Measurements from ENCODE around the gene LCE6A.

LCE6A gene

DNA sequence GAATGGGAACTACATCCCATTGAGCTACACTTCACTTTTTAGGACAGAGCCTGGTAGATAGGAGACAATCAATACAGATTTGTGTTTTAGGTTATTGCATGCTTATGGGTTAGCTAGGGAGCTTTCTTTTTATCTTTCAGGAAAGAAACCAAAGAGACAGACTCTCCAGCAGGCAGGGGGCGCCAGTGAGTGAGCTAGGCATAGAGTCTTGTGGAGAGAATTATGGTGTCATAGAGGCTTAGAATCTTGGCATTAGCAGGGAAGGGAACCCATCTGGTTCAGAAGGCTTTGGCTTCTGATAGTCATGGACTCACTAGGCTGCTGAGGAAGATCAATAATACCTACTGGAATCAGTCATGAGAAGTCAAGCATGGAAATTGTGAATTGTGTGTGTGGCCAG, 35.4 kb downstream of the LCE6A start, which contains the start of gene SMCP:
Gene SMCP (plus strand): TSS at position 281 of the 400 bp plus-strand sequence. CDS start 6,101 bp downstream, outside the sequence.
- peak; percentile 72 for DNase-seq

- no peak for DNase-seq
These were observed 37.0 kb downstream of the LCE6A start for GRCh38 chr1:152879559-152880198.

GRCh38 chr1:152880316-152880715, 37.7 kb downstream of the LCE6A start:
- DNase-seq: no peak

DNA sequence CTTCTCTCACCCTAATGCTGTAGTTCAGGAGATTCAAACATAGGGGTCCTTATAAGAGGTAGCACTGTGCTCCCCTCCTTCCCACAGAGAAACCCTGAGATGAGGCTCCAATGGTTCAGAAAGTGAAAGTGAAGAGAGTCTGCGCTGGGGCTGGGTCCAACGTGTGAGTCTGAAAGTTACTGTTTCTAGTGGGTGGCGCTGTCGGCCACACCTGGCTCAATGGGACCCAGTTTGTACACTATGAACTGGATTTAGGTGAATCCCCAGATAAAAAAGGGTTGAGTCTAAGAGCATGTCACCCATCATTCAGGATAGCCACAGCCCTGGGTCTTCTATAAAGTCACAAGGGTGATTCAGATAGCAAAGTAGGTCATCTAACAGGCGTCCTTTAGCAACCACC, 38.3 kb downstream of the LCE6A start:
- DNase-seq: no peak

DNA sequence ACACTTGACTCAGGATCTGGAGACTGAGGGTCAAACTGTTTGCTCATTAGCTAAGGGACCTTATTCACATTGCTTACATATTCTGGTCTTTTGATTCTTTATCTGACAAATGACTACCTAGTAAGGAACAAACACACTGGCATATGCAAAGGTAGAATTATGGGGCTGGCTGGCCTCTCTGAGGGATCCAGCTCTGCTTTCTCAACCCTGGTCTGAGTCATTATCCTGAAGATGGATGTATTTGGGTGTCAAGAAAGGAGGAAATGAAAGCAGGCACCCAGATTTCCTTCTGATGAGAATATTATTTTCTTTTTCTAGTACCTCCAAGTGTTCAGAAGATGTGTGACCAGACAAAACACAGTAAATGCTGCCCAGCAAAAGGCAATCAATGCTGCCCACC, 41.4 kb downstream of the LCE6A start:
- DNase-seq: no peak

DNA sequence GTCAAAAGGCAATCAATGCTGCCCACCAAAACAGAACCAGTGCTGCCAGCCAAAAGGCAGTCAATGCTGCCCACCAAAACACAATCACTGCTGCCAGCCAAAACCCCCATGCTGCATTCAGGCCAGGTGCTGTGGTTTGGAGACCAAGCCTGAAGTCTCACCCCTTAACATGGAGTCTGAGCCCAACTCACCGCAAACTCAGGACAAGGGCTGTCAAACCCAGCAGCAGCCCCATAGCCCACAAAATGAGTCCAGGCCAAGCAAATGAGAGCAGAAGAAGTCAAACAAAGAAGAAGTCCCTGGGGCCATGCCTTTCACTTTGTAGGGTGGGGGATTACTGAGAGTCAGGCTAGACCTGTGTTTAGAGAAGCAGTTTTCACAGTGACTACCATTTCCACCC, 41.9 kb downstream of the LCE6A start:
- no peak for DNase-seq

- no peak for DNase-seq
These were observed 42.4 kb downstream of the LCE6A start for GRCh38 chr1:152884966-152885624.

DNA sequence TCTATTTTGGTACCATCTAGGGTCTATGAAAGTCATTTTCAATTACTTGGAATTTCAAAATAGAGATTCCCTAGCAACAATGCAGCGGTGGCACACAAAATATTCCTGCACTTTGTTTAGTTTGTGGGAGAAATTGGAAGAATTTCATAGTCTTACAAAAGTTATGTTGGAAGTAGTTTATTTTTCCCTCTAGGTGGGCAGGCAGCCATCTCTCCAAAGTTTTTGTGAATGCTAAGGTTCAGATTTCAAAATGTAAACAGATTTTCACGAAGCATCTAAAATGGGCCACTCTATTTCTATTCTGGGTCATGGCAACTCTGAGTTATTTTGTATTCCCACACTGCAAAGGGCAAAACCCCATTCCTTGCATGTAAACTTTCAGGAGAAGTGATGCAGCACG, 43.4 kb downstream of the LCE6A start:
- DNase-seq: no peak

DNA sequence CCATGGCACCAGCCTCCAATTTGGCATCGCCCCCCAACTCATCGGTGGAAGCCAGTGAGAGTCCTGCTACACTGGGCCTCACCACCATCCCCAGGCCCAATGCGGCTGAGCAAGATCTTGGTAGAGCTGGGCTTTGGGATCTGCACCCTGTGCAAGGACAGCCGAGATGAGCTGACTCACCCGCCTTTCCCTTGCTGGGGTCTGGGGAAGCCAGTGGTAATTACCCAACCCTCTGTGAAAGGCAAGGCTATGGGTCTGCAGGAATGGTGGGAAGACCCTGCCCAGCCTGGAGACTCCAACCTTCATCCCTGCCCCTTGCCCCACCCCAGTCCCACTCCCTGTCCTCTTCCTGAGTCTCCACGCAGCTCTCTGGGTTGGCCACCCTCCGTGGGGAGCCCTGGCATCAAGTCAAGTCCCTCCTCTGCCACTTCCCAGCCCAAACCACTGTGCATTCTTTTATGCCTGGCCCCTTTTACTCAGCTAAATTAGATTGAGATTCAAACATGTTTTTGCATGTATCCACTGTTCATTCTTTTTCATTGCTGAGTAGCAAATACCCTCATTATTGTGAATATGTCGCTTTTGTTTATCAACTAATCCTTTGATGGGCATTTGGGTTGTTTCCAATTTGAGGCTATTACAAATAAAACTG, 44.2 kb downstream of the LCE6A start:
- DNase-seq: no peak

GRCh38 chr1:152888126-152888525, 45.5 kb downstream of the LCE6A start:
- no peak for DNase-seq
